SK-N-SH (cell line): ENCODE data around the gene TMEM126A. TPM values are rescaled to one million over a fixed set of nuclear protein-coding genes. Genes with fewer than 3 reads are reported as not detected.

Source experiments
- CTCF ChIA-PET: fragments of 300-600, 350-600 bp; formaldehyde crosslinking; extraction: SDS; loops from one replicate; lab custom pipeline; 2021; lab: Yijun Ruan, JAX
- POLR2A ChIA-PET: fragments of 350-600 bp; sonication (Branson Sonifier 250); formaldehyde crosslinking; extraction: SDS; loops from one replicate; lab custom pipeline; 2020; ENCODE audit warnings: antibody characterized with exemption, inconsistent platforms; lab: Yijun Ruan, JAX
- DNase-seq: peaks from one replicate; pipeline ENCODE4 v3.0.0; 2012
- H2AFZ ChIP-seq: fragments of 200-600 bp; sonication (generic); 2 replicates; pipeline ENCODE4 v1.8.1; 2016; ENCODE audit warnings: antibody characterized with exemption, mild to moderate bottlenecking, low read depth
- H3F3A ChIP-seq: fragments of 200-600 bp; sonication (generic); replicated peaks from 2 replicates; pipeline ENCODE3; 2016; ENCODE audit warnings: antibody characterized with exemption, mild to moderate bottlenecking; ENCODE audit not compliant: insufficient read depth
- H3K27ac ChIP-seq, 2 experiments: fragments of 200-500 bp in 1 of 2; fragments of 200-600 bp in 1 of 2; sonication (Bioruptor generic) in 1 of 2; sonication (generic), shearing (Covaris generic) in 1 of 2; 2 replicates each; pipeline versions ENCODE4 v1.5.1 to v1.6.1; 2014 to 2016; ENCODE audit warnings: low read depth in 2 of 2, inconsistent platforms in 1 of 2, low read length in 1 of 2, mild to moderate bottlenecking in 1 of 2, mixed read lengths in 1 of 2
- H3K27me3 ChIP-seq: fragments of 200-600 bp; sonication (generic), shearing (Covaris generic); 2 replicates; pipeline ENCODE4 v1.6.1; 2016; ENCODE audit warnings: mixed run types; ENCODE audit not compliant: insufficient read depth
- H3K36me3 ChIP-seq, 2 experiments: fragments of 200-500 bp in 1 of 2; fragments of 200-600 bp in 1 of 2; sonication (Bioruptor generic) in 1 of 2; sonication (generic) in 1 of 2; replicated peaks in 1 of 2; 2 replicates each; pipeline versions ENCODE3 to v1.5.1; 2014 to 2016; ENCODE audit warnings: low read length in 1 of 2, mild to moderate bottlenecking in 1 of 2; ENCODE audit not compliant: insufficient read depth in 2 of 2, control insufficient read depth in 1 of 2
- H3K4me1 ChIP-seq, 2 experiments: fragments of 200-500 bp in 1 of 2; fragments of 200-600 bp in 1 of 2; sonication (Bioruptor generic) in 1 of 2; sonication (generic), shearing (Covaris generic) in 1 of 2; 2 replicates each; pipeline versions ENCODE4 v1.5.1 to v1.6.1; 2014 to 2016; ENCODE audit warnings: low read depth in 1 of 2, low read length in 1 of 2, mixed run types in 1 of 2; ENCODE audit not compliant: insufficient read depth in 2 of 2, control insufficient read depth in 1 of 2
- H3K4me2 ChIP-seq: fragments of 200-600 bp; sonication (generic), shearing (Covaris generic); 2 replicates; pipeline ENCODE4 v1.6.1; 2017; ENCODE audit warnings: mixed run types
- H3K4me3 ChIP-seq, 2 experiments: fragments of 200-500 bp in 1 of 2; fragments of 200-600 bp in 1 of 2; sonication (Bioruptor generic) in 1 of 2; sonication (generic), shearing (Covaris generic) in 1 of 2; 2 replicates each; pipeline versions ENCODE4 v1.5.1 to v1.8.1; 2014 to 2016; ENCODE audit warnings: low read depth in 2 of 2, inconsistent platforms in 1 of 2, low read length in 1 of 2, mild to moderate bottlenecking in 1 of 2, mixed read lengths in 1 of 2, moderate library complexity in 1 of 2
- H3K79me2 ChIP-seq: fragments of 200-600 bp; sonication (generic); 2 replicates; pipeline ENCODE4 v1.8.1; 2017; ENCODE audit warnings: mild to moderate bottlenecking; ENCODE audit not compliant: insufficient read depth
- H3K9ac ChIP-seq: fragments of 200-600 bp; sonication (generic); 2 replicates; pipeline ENCODE4 v1.6.1; 2017; ENCODE audit warnings: mixed run types
- H3K9me2 ChIP-seq: fragments of 200-600 bp; sonication (generic); 2 replicates; pipeline ENCODE4 v1.6.1; 2017; ENCODE audit warnings: mixed run types
- H3K9me3 ChIP-seq: fragments of 200-600 bp; sonication (generic); 2 replicates; pipeline ENCODE4 v1.6.1; 2017; ENCODE audit warnings: mixed run types, mild to moderate bottlenecking, moderate library complexity
- H4K20me1 ChIP-seq: fragments of 200-600 bp; sonication (generic); 2 replicates; pipeline ENCODE4 v1.6.1; 2017; ENCODE audit warnings: mild to moderate bottlenecking, mixed run types; ENCODE audit not compliant: insufficient read depth
- ELF1 ChIP-seq: IDR thresholded peaks from 2 replicates; pipeline ENCODE4 v1.4.0; 2012
- FOSL2 ChIP-seq: IDR thresholded peaks from 2 replicates; pipeline ENCODE4 v1.4.0; 2012; ENCODE audit warnings: low read depth, mild to moderate bottlenecking, moderate library complexity, borderline replicate concordance
- GATA2 ChIP-seq: sonication (generic); formaldehyde crosslinking; IDR thresholded peaks from 2 replicates; pipeline ENCODE4 v1.5.0; 2020; ENCODE audit warnings: mild to moderate bottlenecking, missing genetic modification reagents
- IRF3 ChIP-seq: fragments of 150-350 bp; IDR thresholded peaks from 2 replicates; pipeline ENCODE4 v1.6.1; 2016; ENCODE audit warnings: mild to moderate bottlenecking, low read depth, low read length
- MAX ChIP-seq: IDR thresholded peaks from 2 replicates; pipeline ENCODE4 v1.4.0; 2012; ENCODE audit warnings: low read depth
- MEF2A ChIP-seq: IDR thresholded peaks from 2 replicates; pipeline ENCODE4 v1.4.0; 2012; ENCODE audit warnings: low read depth, borderline replicate concordance
- MXI1 ChIP-seq: IDR thresholded peaks from 2 replicates; pipeline ENCODE4 v1.6.1; 2012; ENCODE audit warnings: mild to moderate bottlenecking, low read depth, low read length, improper control_type of control experiment
- NFIC ChIP-seq: IDR thresholded peaks from 2 replicates; pipeline ENCODE4 v1.4.0; 2012; ENCODE audit warnings: borderline replicate concordance
- POLR2AphosphoS5 ChIP-seq: IDR thresholded peaks from 2 replicates; pipeline ENCODE4 v1.6.1; 2012; ENCODE audit warnings: low read depth, low read length
- RXRA ChIP-seq: IDR thresholded peaks from 2 replicates; pipeline ENCODE4 v1.4.0; 2012; ENCODE audit warnings: low read depth, mild to moderate bottlenecking, borderline replicate concordance
- SMC3 ChIP-seq: IDR thresholded peaks from 2 replicates; pipeline ENCODE4 v1.6.1; 2012; ENCODE audit warnings: low read depth, low read length, improper control_type of control experiment
- TAF1 ChIP-seq: IDR thresholded peaks from 2 replicates; pipeline ENCODE4 v1.6.1; 2012; ENCODE audit warnings: low read depth, mild to moderate bottlenecking, low read length, moderate library complexity, borderline replicate concordance
- TEAD4 ChIP-seq: IDR thresholded peaks from 2 replicates; pipeline ENCODE4 v1.4.0; 2012; ENCODE audit warnings: mild to moderate bottlenecking, borderline replicate concordance; ENCODE audit not compliant: insufficient read depth
- YY1 ChIP-seq: IDR thresholded peaks from 2 replicates; pipeline ENCODE4 v1.4.0; 2012; ENCODE audit warnings: low read depth, mild to moderate bottlenecking
- WGBS: methylation state at CpG from one replicate; pipeline ENCODE4 v1.1.6; 2017; ENCODE audit warnings: low lambda C conversion rate; 5-methylcytosine and 5-hydroxymethylcytosine counted together
- polyA plus RNA-seq, 3 experiments: library from polyadenylated mRNA; depleted of rRNA; stranded (reverse); fragments of >200 nt; gene quantifications; 2 replicates each; pipeline ENCODE4 v1.2.3, GENCODE V29; 2012
- TF ChIP-seq, protein P1 (sequence below): IDR thresholded peaks from 2 replicates; pipeline ENCODE4 v1.4.0; 2012; ENCODE audit warnings: low read depth, borderline replicate concordance

TMEM126A gene
- polyA plus RNA-seq, 1 of the 3 experiments (the other 2 are of a cell fraction): 30.5 TPM

GRCh38 chr11:85627998-85628770 lies 19.6 kb upstream of the TMEM126A start, which contains the start of gene TMEM126B (continued):
- no peak for TF ChIP-seq IRF3
- TF ChIP-seq TAF1: peak; percentile 60
- TF ChIP-seq ELF1: peak; percentile 54; the same call in 1 of the 2 replicates
- TF ChIP-seq FOSL2: no peak
- no peak for TF ChIP-seq GATA2 (CRISPR knock-in tag)
- TF ChIP-seq, protein P1, sequence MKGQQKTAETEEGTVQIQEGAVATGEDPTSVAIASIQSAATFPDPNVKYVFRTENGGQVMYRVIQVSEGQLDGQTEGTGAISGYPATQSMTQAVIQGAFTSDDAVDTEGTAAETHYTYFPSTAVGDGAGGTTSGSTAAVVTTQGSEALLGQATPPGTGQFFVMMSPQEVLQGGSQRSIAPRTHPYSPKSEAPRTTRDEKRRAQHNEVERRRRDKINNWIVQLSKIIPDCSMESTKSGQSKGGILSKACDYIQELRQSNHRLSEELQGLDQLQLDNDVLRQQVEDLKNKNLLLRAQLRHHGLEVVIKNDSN: peak; percentile 92
- TF ChIP-seq RXRA: no peak
- TF ChIP-seq SMC3: no peak
- TF ChIP-seq POLR2AphosphoS5: peak; percentile 96
- TF ChIP-seq TEAD4: no peak
- peak; percentile 64; the same call in 1 of the 2 replicates for TF ChIP-seq NFIC
- TF ChIP-seq MAX: peak; percentile 72
- TF ChIP-seq, all 33 proteins: peak for 14

DNA sequence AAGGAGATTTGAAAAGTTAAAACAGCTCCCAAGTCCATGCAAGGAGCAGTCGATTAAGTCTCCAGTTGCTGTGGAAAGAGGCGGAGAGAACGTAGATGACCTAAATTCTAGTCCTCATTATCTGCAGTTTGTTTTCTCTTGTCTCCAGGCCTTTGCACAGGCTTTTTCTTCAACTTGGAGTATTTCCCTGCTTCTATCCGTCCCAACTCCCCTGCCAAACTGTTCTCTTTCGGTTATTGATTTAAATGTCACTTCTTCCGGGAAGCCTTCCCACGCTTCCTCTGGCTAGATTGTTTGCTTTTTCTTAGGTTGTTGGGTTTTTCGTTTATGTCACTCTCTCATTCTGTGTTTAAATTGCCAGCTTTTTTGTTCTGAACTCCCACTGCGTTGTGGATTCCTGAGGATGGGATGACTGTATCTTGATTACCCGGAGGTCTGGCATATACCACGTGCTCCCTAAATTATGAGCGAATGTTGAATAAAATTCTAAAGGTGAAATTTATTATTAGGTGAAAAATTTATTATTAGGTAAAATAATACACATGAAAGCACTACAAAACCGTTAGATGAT lies 18.9 kb upstream of the TMEM126A start:
- Histone ChIP-seq H3K9ac (peak overlapping the region; percentile 67; the same call in 1 of the 2 replicates), H3K27ac (peak overlapping the region; percentile 48 to 72; a peak in 3 of 4 replicates), H3K9me2 (no peaks in the 10 kb centered on the region), H3K79me2 (peaks cover 51% of the 10 kb centered on the region), H3K36me3 (peaks cover 12% of the 10 kb centered on the region in 2 experiments), H4K20me1 (no peaks in the 10 kb centered on the region), H3K9me3 (no peaks in the 10 kb centered on the region), H3F3A (no peaks in the 10 kb centered on the region), H3K4me1 (peaks cover 0 to 3% of the 10 kb centered on the region in 2 experiments; a peak in 3 of 4 replicates), H3K4me3 (peak overlapping the region; percentile 72 to 87), H3K4me2 (peak overlapping the region; percentile 65), H3K27me3 (no peaks in the 10 kb centered on the region), H2AFZ (peak overlapping the region; percentile 74)
- DNase-seq: no peak
- no peak for TF ChIP-seq FOSL2
- 0 out of 2 replicates have a peak, but pooled peaks have one; percentile 10 for TF ChIP-seq YY1
- TF ChIP-seq MEF2A: no peak
- TF ChIP-seq ELF1: no peak
- TF ChIP-seq MXI1: peak; percentile 94
- TF ChIP-seq TAF1: no peak
- TF ChIP-seq RXRA: no peak
- TF ChIP-seq, protein P1: no peak
- TF ChIP-seq MAX: peak; percentile 59; the same call in 1 of the 2 replicates
- ChIA-PET POLR2A (interaction anchor here (0.7 to 2.0 kb wide), 4 partner anchors 19 to 36 kb away, joined by 3 to 16 read pairs (median 10); partner anchors contain the start of genes CREBZF and TMEM126A), CTCF (interaction anchor here (1.0 to 1.8 kb wide), 2 partner anchors 32 to 226 kb away, joined by 3 to 4 read pairs; partner anchors contain the start of gene CCDC83)
- 1% methylated on average over 13 of the region's 13 CpGs for WGBS
